Breast epithelium (tissue), 3 donors: ENCODE data around the gene CDH1.

Experiments
- CTCF ChIP-seq, 3 donors: fragments of 450-650 bp; IDR thresholded peaks; one replicate each; pipeline ENCODE4 v1.5.1; 2016 to 2017; ENCODE audit warnings: antibody characterized with exemption in 3 of 3, mild to moderate bottlenecking in 3 of 3, moderate library complexity in 3 of 3
- POLR2A ChIP-seq: fragments of 450-650 bp; IDR thresholded peaks from one replicate; pipeline ENCODE4 v1.6.1; 2016; ENCODE audit warnings: antibody characterized with exemption, mild to moderate bottlenecking, moderate library complexity
- POLR2AphosphoS5 ChIP-seq, 3 donors: sonication (generic); formaldehyde crosslinking; IDR thresholded peaks; one replicate each; pipeline ENCODE4 v1.6.1; 2017; ENCODE audit warnings: antibody characterized with exemption in 3 of 3

- no peak for TF ChIP-seq CTCF (IDR thresholded peaks at IDR 0.05)
- no peak for TF ChIP-seq POLR2AphosphoS5 (IDR thresholded peaks at IDR 0.05)
- no peak for TF ChIP-seq POLR2A
These were observed 38.0 kb downstream of the CDH1 start for GRCh38 chr16:68774982-68775634.
